Neural cell (in vitro differentiated cells): Measurements from ENCODE around the gene CAMK2D. TPM values are rescaled to one million over a fixed set of nuclear protein-coding genes. Genes with fewer than 3 reads are reported as not detected.
"Not testable (repeated sequence)": the region's sequence is repeated elsewhere in the genome, so short reads cannot be mapped to it uniquely, and the experiment has no call there.

ENCODE experiments used
- H2AFZ ChIP-seq: fragments of 200-600, 300-800 bp; sonication (generic), shearing (Covaris generic); 2 replicates; pipeline ENCODE4 v1.6.0; 2014; ENCODE audit warnings: low read depth, mild to moderate bottlenecking, antibody characterized with exemption, low read length, moderate library complexity
- H3F3A ChIP-seq: fragments of 200-600 bp; shearing (Covaris generic); 2 replicates; pipeline ENCODE4 v1.6.1; 2016; ENCODE audit warnings: mild to moderate bottlenecking, moderate library complexity, mixed read lengths, antibody characterized with exemption, low read length; ENCODE audit not compliant: insufficient read depth, poor library complexity, severe bottlenecking
- H3K27ac ChIP-seq: fragments of 200-600, 300-800 bp; sonication (generic), shearing (Covaris generic); 2 replicates; pipeline ENCODE4 v1.5.1; 2014; ENCODE audit warnings: mild to moderate bottlenecking, low read length, moderate library complexity
- H3K27me3 ChIP-seq: fragments of 300-800, 200-600 bp; sonication (generic), shearing (Covaris generic); 2 replicates; pipeline ENCODE4 v1.6.0; 2014; ENCODE audit warnings: mild to moderate bottlenecking, low read depth, low read length, moderate library complexity; ENCODE audit not compliant: insufficient read depth
- H3K36me3 ChIP-seq: fragments of 300-800, 200-600 bp; sonication (generic), shearing (Covaris generic); 2 replicates; pipeline ENCODE4 v1.5.1; 2014; ENCODE audit warnings: mild to moderate bottlenecking, antibody characterized with exemption, low read length, moderate library complexity; ENCODE audit not compliant: insufficient read depth
- H3K4me2 ChIP-seq: fragments of 300-800, 200-600 bp; sonication (generic), shearing (Covaris generic); 2 replicates; pipeline ENCODE4 v1.6.0; 2014; ENCODE audit warnings: mild to moderate bottlenecking, low read length
- H3K4me3 ChIP-seq: fragments of 300-800, 200-600 bp; sonication (generic), shearing (Covaris generic); 2 replicates; pipeline ENCODE4 v1.5.1; 2014; ENCODE audit warnings: mild to moderate bottlenecking, low read length, moderate library complexity
- H3K79me2 ChIP-seq: fragments of 200-600 bp; shearing (Covaris generic); replicated peaks from 2 replicates; pipeline ENCODE4 v1.6.0; 2014; ENCODE audit warnings: mild to moderate bottlenecking, low read length, moderate library complexity; ENCODE audit not compliant: insufficient read depth
- H3K9ac ChIP-seq: fragments of 300-800, 200-600 bp; sonication (generic), shearing (Covaris generic); 2 replicates; pipeline ENCODE4 v1.6.1; 2016; ENCODE audit warnings: mild to moderate bottlenecking, low read length, mixed read lengths
- H3K9me2 ChIP-seq: fragments of 200-600 bp; shearing (Covaris generic); 2 replicates; pipeline ENCODE4 v1.6.1; 2016; ENCODE audit warnings: mild to moderate bottlenecking, low read length, mixed read lengths; ENCODE audit not compliant: insufficient read depth
- H3K9me3 ChIP-seq: fragments of 200-600, 300-800 bp; sonication (generic), shearing (Covaris generic); 2 replicates; pipeline ENCODE4 v1.6.1; 2016; ENCODE audit warnings: mild to moderate bottlenecking, mixed run types, low read length, moderate library complexity, mixed read lengths
- H4K20me1 ChIP-seq: fragments of 200-600 bp; shearing (Covaris generic); 2 replicates; pipeline ENCODE4 v1.6.1; 2016; ENCODE audit warnings: mild to moderate bottlenecking, mixed run types; ENCODE audit not compliant: insufficient read depth
- CTCF ChIP-seq: fragments of 450-650 bp; IDR thresholded peaks from 2 replicates; pipeline ENCODE4 v1.5.1; 2014; ENCODE audit warnings: antibody characterized with exemption, mild to moderate bottlenecking, moderate library complexity; ENCODE audit not compliant: poor library complexity, severe bottlenecking
- EP300 ChIP-seq: fragments of 450-650 bp; conservative IDR thresholded peaks from 2 replicates; pipeline ENCODE4 v1.6.1; 2014; ENCODE audit warnings: antibody characterized with exemption, mild to moderate bottlenecking, moderate library complexity; ENCODE audit not compliant: poor library complexity, severe bottlenecking
- EZH2 ChIP-seq: fragments of 200-600, 300-800 bp; shearing (Covaris generic), sonication (generic); IDR thresholded peaks from 2 replicates; pipeline ENCODE4 v1.6.1; 2014; ENCODE audit warnings: antibody characterized with exemption, low read length, borderline replicate concordance, mild to moderate bottlenecking; ENCODE audit not compliant: insufficient read depth, poor library complexity, severe bottlenecking
- MXI1 ChIP-seq: fragments of 450-650 bp; conservative IDR thresholded peaks from 2 replicates; pipeline ENCODE4 v1.6.1; 2014; ENCODE audit warnings: antibody characterized with exemption, mild to moderate bottlenecking; ENCODE audit not compliant: poor library complexity, severe bottlenecking
- POLR2AphosphoS5 ChIP-seq: IDR thresholded peaks from 2 replicates; pipeline ENCODE4 v1.6.1; 2012
- RAD21 ChIP-seq: fragments of 450-650 bp; conservative IDR thresholded peaks from 2 replicates; pipeline ENCODE4 v1.6.1; 2014; ENCODE audit warnings: antibody characterized with exemption, mild to moderate bottlenecking, moderate library complexity
- REST ChIP-seq: IDR thresholded peaks from 2 replicates; pipeline ENCODE4 v1.6.1; 2012; ENCODE audit warnings: borderline replicate concordance
- SMC3 ChIP-seq: fragments of 450-650 bp; conservative IDR thresholded peaks from 2 replicates; pipeline ENCODE4 v1.6.1; 2014; ENCODE audit warnings: antibody characterized with exemption, mild to moderate bottlenecking, moderate library complexity; ENCODE audit not compliant: poor library complexity
- TAF1 ChIP-seq: IDR thresholded peaks from 2 replicates; pipeline ENCODE4 v1.6.1; 2012; ENCODE audit warnings: low read depth
- polyA plus RNA-seq: library from polyadenylated mRNA; depleted of rRNA; stranded (reverse); fragments of >200 nt; gene quantifications from 2 replicates; pipeline ENCODE4 v1.2.3, GENCODE V29; 2014

The CAMK2D gene
- polyA plus RNA-seq, 1 donor from 2014 or later: 27.1 TPM

GRCh38 chr4:113689394-113689793 lies 72.1 kb downstream of the CAMK2D start:
- H3F3A ChIP-seq: no peaks in the 10 kb centered on the region
- H4K20me1 ChIP-seq: no peaks in the 10 kb centered on the region
- H3K36me3 ChIP-seq: no peaks in the 10 kb centered on the region
- no peak overlapping the region for H3K4me3 ChIP-seq
- H3K9me3 ChIP-seq: no peaks in the 10 kb centered on the region
- no peak for TF ChIP-seq RAD21
- no peak for TF ChIP-seq TAF1
- TF ChIP-seq POLR2AphosphoS5: no peak
- TF ChIP-seq MXI1: no peak
- TF ChIP-seq EP300: no peak
- no peak overlapping the region for H2AFZ ChIP-seq
- no peak overlapping the region for H3K27ac ChIP-seq
- no peaks in the 10 kb centered on the region for H3K79me2 ChIP-seq
- H3K4me2 ChIP-seq: no peak overlapping the region
- no peak overlapping the region for H3K9ac ChIP-seq
- H3K9me2 ChIP-seq: no peaks in the 10 kb centered on the region
- no peaks in the 10 kb centered on the region for H3K27me3 ChIP-seq

GRCh38 chr4:113687067-113687718 lies 74.3 kb downstream of the CAMK2D start:
- no peak overlapping the region for H3K9ac ChIP-seq
- no peak overlapping the region for H3K4me3 ChIP-seq
- no peak overlapping the region for H3K27ac ChIP-seq
- no peak for TF ChIP-seq POLR2AphosphoS5
- TF ChIP-seq EP300: no peak
- TF ChIP-seq SMC3: no peak
- no peak for TF ChIP-seq RAD21
- TF ChIP-seq EZH2: no peak
- no peak for TF ChIP-seq TAF1
- no peak for TF ChIP-seq CTCF
- no peak for TF ChIP-seq REST
- TF ChIP-seq MXI1: no peak
- no peaks in the 10 kb centered on the region for H3K36me3 ChIP-seq
- H3K27me3 ChIP-seq: no peaks in the 10 kb centered on the region
- H3K9me3 ChIP-seq: no peaks in the 10 kb centered on the region
- H3F3A ChIP-seq: no peaks in the 10 kb centered on the region
- H4K20me1 ChIP-seq: no peaks in the 10 kb centered on the region
- no peaks in the 10 kb centered on the region for H3K79me2 ChIP-seq
- H3K9me2 ChIP-seq: no peaks in the 10 kb centered on the region
- no peak overlapping the region for H3K4me2 ChIP-seq
- H2AFZ ChIP-seq: no peak overlapping the region

DNA sequence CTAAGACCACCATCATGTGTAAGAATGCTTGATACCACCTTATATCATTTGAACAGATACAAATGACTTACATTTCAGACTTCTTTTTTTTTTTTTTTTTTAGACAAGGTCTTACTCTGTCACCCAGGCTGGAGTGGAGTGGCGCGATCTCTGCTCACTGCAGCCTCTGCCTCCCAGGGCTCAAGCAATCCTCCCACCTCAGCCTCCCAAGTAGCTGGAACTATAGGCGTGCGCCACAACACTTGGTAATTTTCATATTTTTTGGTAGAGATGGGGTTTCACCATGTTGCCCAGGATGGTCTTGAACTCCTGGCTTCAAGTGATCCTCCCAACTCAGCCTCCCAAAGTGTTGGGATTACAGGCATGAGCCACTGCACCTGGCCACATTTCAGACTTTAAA lies 76.4 kb downstream of the CAMK2D start:
- not testable (repeated sequence) for H3K4me2 ChIP-seq, H3K27me3 ChIP-seq, H3K36me3 ChIP-seq, H2AFZ ChIP-seq, H3K9me3 ChIP-seq, H3K27ac ChIP-seq, H3K79me2 ChIP-seq, H3K9me2 ChIP-seq, H4K20me1 ChIP-seq, H3F3A ChIP-seq, H3K9ac ChIP-seq, H3K4me3 ChIP-seq
